Small intestine (tissue), 7 donors: ENCODE measurements around the gene CYP8B1. TPM values are rescaled to one million over a fixed set of nuclear protein-coding genes. Genes with fewer than 3 reads are reported as not detected.
"Not testable (repeated sequence)": the region's sequence is repeated elsewhere in the genome, so short reads cannot be mapped to it uniquely, and the experiment has no call there.

Experiments
- DNase-seq, 2 donors: peaks; one replicate each; pipeline versions ENCODE4 v3.0.0 to v3.0.0-alpha.2; 2013
- FAIRE-seq: peaks from 2 replicates; lab custom pipeline; 2012; peaks lifted over from hg19 to GRCh38; lab: Jason Lieb, UNC
- H3K27ac ChIP-seq, 3 donors: one replicate each; pipeline ENCODE4 v1.5.1; 2013; ENCODE audit warnings: low read length in 2 of 3, mild to moderate bottlenecking in 2 of 3, control low read depth in 1 of 3, inconsistent platforms in 1 of 3, low read depth in 1 of 3, moderate library complexity in 1 of 3
- H3K27me3 ChIP-seq, 3 donors: one replicate each; pipeline ENCODE4 v1.6.1; 2013; ENCODE audit warnings: low read length in 3 of 3, inconsistent platforms in 1 of 3; ENCODE audit not compliant: control insufficient read depth in 3 of 3, insufficient read depth in 3 of 3
- H3K36me3 ChIP-seq, 3 donors: one replicate each; pipeline ENCODE4 v1.6.1; 2013; ENCODE audit warnings: low read length in 3 of 3, inconsistent platforms in 1 of 3, low read depth in 1 of 3, mild to moderate bottlenecking in 1 of 3, moderate library complexity in 1 of 3; ENCODE audit not compliant: control insufficient read depth in 3 of 3, insufficient read depth in 2 of 3
- H3K4me1 ChIP-seq, 3 donors: one replicate each; pipeline ENCODE4 v1.6.1; 2013; ENCODE audit warnings: low read length in 2 of 3, inconsistent platforms in 1 of 3, low read depth in 1 of 3, mild to moderate bottlenecking in 1 of 3, moderate library complexity in 1 of 3; ENCODE audit not compliant: control insufficient read depth in 3 of 3, insufficient read depth in 2 of 3
- H3K4me3 ChIP-seq, 3 donors: one replicate each; pipeline ENCODE4 v1.5.1; 2013; ENCODE audit warnings: low read length in 3 of 3, control low read depth in 1 of 3, inconsistent platforms in 1 of 3, low read depth in 1 of 3, mild to moderate bottlenecking in 1 of 3, moderate library complexity in 1 of 3
- H3K9me3 ChIP-seq, 2 donors: one replicate each; pipeline ENCODE4 v1.6.1; 2013; ENCODE audit warnings: low read depth in 1 of 2, low read length in 1 of 2; ENCODE audit not compliant: control insufficient read depth in 2 of 2, insufficient read depth in 1 of 2
- WGBS, 3 donors: extraction: QIAGEN DNeasy Blood & Tissue Kit; methylation state at CpG; one replicate each; pipeline ENCODE4 v1.1.7; 2013; 5-methylcytosine and 5-hydroxymethylcytosine counted together
- polyA plus RNA-seq, 4 donors: library from polyadenylated mRNA; stranded (reverse) in 3 of 4; unstranded in 1 of 4; fragments of 200-250 nt in 3 of 4; fragments of 120-200 nt in 1 of 4; gene quantifications; one replicate each; pipeline versions ENCODE4 v1.2.1 to v1.2.3, GENCODE V29; 2013
- donor health status: healthy with polysubstance abuse.
- donor health status: control.
- donor health status: control.
- donor health status: Bipolar disorder and iron deficiency.
- donor health status: healthy.

The CYP8B1 gene
- polyA plus RNA-seq, 4 donors = 0.01 to 0.25 TPM; not detected in 2

DNA sequence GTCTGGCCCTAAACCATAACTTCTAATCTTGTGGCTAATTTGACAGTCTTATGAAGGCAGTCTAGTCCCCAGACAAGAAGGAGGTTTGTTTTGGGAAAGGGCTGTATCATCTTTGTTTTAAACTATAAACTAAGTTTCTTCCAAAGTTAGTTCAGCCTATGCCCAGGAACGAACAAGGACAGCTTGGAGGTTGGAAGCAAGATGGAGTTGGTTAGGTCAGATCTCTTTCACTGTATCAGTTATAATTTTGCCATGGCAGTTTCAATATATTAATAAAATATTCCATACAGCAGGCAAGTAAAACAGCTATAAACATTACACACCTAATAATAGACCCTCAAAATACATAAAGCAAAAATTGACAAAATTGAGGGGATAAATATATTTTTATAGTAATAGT is 17.1 kb upstream of the CYP8B1 start:
- Histone ChIP-seq H3K27me3 (peaks cover 0 to 3% (median 0%) of the 10 kb centered on the region in 3 donors), H3K4me3 (no peak overlapping the region), H3K9me3 (no peaks in the 10 kb centered on the region), H3K36me3 (no peaks in the 10 kb centered on the region), H3K27ac (no peak overlapping the region), H3K4me1 (peaks cover 0 to 7% (median 0%) of the 10 kb centered on the region in 3 donors)
- FAIRE-seq (no peak), DNase-seq (no peak)
- 76 to 93% (median 88%) methylated on average over 1 of the region's 1 CpG for WGBS, 3 donors

DNA sequence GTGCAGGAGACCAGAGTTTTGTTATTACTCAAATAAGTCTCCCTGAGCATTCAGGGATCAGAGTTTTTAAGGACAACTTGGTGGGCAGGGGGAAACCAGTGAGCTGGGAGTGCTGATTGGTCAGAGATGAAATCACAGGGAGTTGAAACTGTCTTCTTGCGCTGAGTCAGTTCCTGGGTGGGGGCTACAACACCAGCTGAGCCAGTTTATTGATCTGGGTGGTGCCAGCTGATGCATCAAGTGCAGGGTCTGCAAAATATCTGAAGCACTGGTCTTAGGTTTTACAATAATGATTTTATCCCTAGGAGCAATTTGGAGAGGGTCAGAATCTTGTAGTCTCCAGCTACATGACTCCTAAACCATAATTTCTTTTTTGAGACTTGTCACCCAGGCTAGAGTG is 16.5 kb upstream of the CYP8B1 start:
- DNase-seq (no peak), FAIRE-seq (no peak)
- WGBS, 3 donors = 84 to 90% (median 84%) methylated on average over 1 of the region's 1 CpG
- peaks cover 0 to under 1% (median 0%) of the 10 kb centered on the region in 3 donors for H3K27me3 ChIP-seq
- H3K27ac ChIP-seq = no peak overlapping the region
- H3K36me3 ChIP-seq = no peaks in the 10 kb centered on the region
- no peak overlapping the region for H3K4me3 ChIP-seq
- peaks cover 0 to 13% (median 0%) of the 10 kb centered on the region in 3 donors for H3K4me1 ChIP-seq
- no peaks in the 10 kb centered on the region for H3K9me3 ChIP-seq

DNA sequence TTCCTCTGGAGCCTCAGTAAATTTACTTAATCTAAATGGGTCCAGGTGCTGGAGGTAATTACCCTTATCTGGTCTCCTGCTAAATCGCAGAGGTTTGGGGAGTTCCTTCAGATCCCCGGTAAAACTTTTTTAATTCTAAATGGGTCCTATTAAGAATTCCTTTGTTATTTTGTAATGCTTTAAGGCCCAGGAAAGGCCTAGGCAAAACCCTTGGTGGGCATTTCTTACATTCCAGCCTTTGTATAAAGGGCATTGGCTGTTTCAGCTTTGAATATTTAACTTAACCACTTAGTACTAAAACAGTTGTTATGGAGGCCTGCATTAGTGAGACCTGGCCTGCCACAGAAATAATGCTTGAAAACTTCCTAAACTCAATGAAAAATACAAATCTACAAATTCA is 15.4 kb upstream of the CYP8B1 start:
- no peak overlapping the region for H3K4me3 ChIP-seq
- no peak overlapping the region for H3K27ac ChIP-seq
- DNase-seq (no peak), FAIRE-seq (no peak)
- WGBS, 3 donors = 12 to 55% (median 41%) methylated on average over 2 of the region's 2 CpGs
- H3K36me3 ChIP-seq = no peaks in the 10 kb centered on the region
- H3K4me1 ChIP-seq = peaks cover 0 to 18% (median 0%) of the 10 kb centered on the region in 3 donors
- no peaks in the 10 kb centered on the region for H3K9me3 ChIP-seq
- no peaks in the 10 kb centered on the region for H3K27me3 ChIP-seq

DNA sequence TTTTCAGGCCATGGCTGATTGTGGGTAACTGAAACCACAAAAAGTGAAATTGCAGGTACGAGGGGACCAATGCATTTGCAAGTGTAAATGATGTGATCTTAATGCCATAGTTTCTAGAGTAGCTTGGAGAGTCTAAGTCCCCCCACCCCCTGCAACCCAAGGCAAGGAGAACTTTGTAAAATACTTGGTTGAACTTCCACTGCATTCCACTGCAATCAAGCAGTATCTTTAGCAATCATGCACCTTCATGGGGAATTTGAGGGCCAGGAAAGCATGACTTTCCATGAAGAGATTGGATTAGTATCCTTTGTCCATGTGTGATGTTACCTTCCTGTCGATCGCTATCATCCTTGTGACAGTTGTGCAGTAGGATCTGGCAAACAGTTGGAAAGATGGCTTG is 11.4 kb upstream of the CYP8B1 start:
- no peak for FAIRE-seq
- DNase-seq = no peak
- no peaks in the 10 kb centered on the region for H3K9me3 ChIP-seq
- 80 to 89% (median 86%) methylated on average over 3 of the region's 3 CpGs for WGBS, 3 donors
- H3K27ac ChIP-seq = no peak overlapping the region
- no peaks in the 10 kb centered on the region for H3K27me3 ChIP-seq
- H3K4me3 ChIP-seq = no peak overlapping the region
- H3K4me1 ChIP-seq = peaks cover 0 to 18% (median 0%) of the 10 kb centered on the region in 3 donors
- no peaks in the 10 kb centered on the region for H3K36me3 ChIP-seq

DNA sequence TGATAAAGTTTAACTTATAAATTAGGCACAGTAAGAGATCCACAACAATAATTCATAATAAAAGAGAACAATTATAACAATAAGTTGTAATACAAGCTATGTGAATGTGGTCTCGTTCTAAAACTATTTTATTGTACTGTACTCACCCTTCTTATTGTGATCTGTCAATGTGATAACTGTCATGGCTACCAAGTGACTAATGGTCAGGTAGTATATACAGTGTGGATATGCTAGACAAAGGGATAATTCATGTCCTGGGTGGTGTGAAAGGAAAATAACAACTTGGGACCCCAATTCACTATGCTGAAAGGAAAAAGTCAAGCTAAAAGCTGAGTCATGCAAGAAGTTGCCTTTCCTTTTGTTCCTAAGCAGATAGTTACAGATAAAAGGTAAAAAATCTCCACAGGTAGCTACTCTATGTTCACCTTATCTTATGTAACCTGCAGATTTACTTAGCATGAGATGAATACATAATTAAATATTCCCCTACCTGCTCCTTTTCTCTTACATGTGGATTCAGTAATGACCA is 10.7 kb upstream of the CYP8B1 start:
- no peak for DNase-seq
- no peaks in the 10 kb centered on the region for H3K27me3 ChIP-seq
- no peak overlapping the region for H3K4me3 ChIP-seq
- 28 to 61% (median 52%) methylated on average over 1 of the region's 1 CpG for WGBS, 3 donors
- no peaks in the 10 kb centered on the region for H3K36me3 ChIP-seq
- no peaks in the 10 kb centered on the region for H3K9me3 ChIP-seq
- H3K4me1 ChIP-seq = peaks cover 0 to 18% (median 0%) of the 10 kb centered on the region in 3 donors
- H3K27ac ChIP-seq = no peak overlapping the region
- no peak for FAIRE-seq

DNA sequence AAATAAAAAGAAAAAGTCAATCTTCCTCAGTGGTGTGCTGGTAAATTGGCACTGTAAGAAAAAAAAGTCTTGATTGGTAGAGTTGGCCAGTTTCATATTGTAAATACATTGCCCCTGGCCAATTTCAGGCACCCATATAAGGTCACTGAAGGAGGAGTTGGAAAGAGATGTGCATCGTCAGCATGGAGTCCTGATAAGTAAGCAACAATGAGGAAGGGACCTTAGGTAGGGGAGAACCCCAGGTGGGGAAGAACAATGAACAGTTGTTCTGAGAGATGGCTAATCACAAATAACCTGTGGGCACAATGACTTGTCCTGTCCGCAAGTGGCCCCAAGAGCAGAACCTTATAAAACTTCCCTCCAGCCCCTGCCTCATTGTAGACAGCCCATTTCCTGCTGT is 8.6 kb upstream of the CYP8B1 start:
- no peaks in the 10 kb centered on the region for H3K36me3 ChIP-seq
- WGBS, 3 donors = 34 to 57% (median 51%) methylated on average over 2 of the region's 2 CpGs
- peak in 1 of 2 donors; percentile 24 for DNase-seq
- no peaks in the 10 kb centered on the region for H3K9me3 ChIP-seq
- H3K27me3 ChIP-seq = no peaks in the 10 kb centered on the region
- no peak overlapping the region for H3K4me3 ChIP-seq
- H3K4me1 ChIP-seq = peaks cover 0 to 18% (median 0%) of the 10 kb centered on the region in 3 donors
- FAIRE-seq = no peak
- H3K27ac ChIP-seq = no peak overlapping the region

DNA sequence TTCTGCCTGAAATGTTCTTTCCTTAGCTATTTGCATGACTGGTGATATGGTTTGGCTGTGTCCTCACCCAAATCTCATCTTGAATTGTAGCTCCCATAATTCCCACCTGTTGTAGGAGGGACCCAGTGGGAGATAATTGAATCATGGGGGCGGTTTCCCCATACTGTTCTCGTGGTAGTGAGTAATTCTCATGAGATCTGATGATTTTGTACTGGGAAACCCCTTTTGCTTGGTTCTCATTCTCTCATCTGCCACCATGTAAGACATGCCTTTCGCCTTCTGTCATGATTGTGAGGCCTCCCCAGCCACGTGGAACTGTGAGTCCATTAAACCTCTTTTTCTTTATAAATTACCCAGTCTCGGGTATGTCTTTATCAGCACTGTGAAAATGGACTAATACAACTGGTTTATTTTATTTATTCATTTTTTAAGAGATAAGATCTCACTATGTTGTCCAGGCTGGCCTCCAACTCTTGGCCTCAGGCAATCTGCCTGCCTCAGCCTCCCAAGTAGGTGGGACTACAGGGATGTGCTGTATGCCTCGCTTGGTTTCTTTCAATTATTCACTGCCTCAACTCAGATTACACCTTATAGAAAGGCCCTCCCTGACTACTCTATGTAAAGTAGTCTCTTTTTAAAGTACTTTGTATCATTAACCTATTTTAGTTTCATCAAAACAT is 7.7 kb upstream of the CYP8B1 start:
- not testable (repeated sequence) for H3K36me3 ChIP-seq, H3K27ac ChIP-seq, DNase-seq, H3K4me3 ChIP-seq, H3K27me3 ChIP-seq, FAIRE-seq, H3K9me3 ChIP-seq
- peaks cover 0 to 18% (median 0%) of the 10 kb centered on the region in 3 donors for H3K4me1 ChIP-seq
- WGBS, 3 donors = 65 to 75% (median 68%) methylated on average over 6 of the region's 6 CpGs

DNA sequence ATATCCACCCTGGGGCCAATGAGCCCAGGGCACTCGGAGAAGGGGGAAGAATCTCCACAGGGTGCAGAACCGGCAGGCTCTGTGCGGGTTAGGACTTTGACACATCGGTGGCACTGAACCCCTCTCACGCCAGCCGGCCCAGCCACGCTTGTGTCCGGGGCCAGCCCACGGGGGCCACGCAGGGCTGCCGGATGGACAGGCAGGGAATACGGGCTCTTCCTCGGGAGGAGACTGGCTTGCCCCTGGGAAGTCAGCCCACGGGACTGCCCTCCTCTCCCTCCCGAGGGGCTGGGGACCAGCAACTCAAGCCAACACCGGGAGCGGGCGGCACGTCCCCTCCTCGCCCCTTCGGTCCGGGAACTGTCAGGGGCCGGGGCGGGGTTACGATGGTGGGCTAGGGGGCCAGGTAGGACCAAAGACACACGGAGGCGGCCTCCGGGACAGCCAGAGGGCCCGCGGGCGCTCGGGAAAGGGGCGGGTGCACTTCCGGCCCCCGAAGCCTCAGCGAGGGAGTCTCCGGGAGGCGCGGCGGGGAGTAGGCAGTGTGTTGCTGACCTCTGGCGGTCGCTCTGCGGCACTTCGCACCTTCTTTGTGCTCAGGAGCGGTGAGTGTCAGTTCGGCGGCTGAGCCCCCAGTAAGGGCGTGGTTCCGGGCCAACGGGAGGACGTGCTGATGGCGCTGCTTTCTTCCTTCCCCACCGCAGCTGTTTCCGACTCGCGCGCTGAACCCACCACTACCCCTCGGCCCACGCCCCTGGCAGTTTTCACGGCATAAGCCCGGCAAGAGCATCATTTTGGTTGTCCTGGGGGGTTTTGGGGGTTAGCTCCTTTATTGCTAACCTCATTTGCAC is 5.1 kb upstream of the CYP8B1 start:
- Histone ChIP-seq H3K4me1 (peaks cover 0 to 16% (median 0%) of the 10 kb centered on the region in 3 donors), H3K36me3 (no peaks in the 10 kb centered on the region), H3K9me3 (no peaks in the 10 kb centered on the region), H3K4me3 (peak overlapping the region; percentile 31 to 66 (median 60)), H3K27me3 (no peaks in the 10 kb centered on the region), H3K27ac (peak overlapping the region in 2 of 3 donors; percentile 2 to 62)
- DNase-seq (peak; percentile 86 to 92), FAIRE-seq (no peak)
- 2 to 3% (median 2%) methylated on average over 47 to 61 of the region's 61 CpGs for WGBS, 3 donors
